ENCODE measurements around the gene IGLON5.

IGLON5 gene

GRCh38 chr19:51342631-51343569 lies 31.5 kb downstream of the IGLON5 start:
- no peak overlapping the region for H3K4me3 ChIP-seq (ENCODE audit: low read depth, low read length)
- no peak for TF ChIP-seq CTCF (IDR thresholded peaks at IDR 0.05; ENCODE audit: insufficient read depth, low read depth, low read length, missing control alignments)
- DNase-seq (ENCODE audit: low read depth), result no peak

- no peak for DNase-seq (ENCODE audit: low read depth)
These were observed 33.7 kb downstream of the IGLON5 start for GRCh38 chr19:51345076-51345620.

GRCh38 chr19:51346742-51347141 lies 35.3 kb downstream of the IGLON5 start:
- TF ChIP-seq CTCF (IDR thresholded peaks at IDR 0.05; ENCODE audit: insufficient read depth, low read depth, low read length, missing control alignments), result no peak
- H3K4me3 ChIP-seq (ENCODE audit: low read depth, low read length), result no peak overlapping the region
- no peak for DNase-seq (ENCODE audit: low read depth)

More at GRCh38 chr19:51345076-51345620, 33.7 kb downstream of the IGLON5 start:
- no peak for TF ChIP-seq CTCF (IDR thresholded peaks at IDR 0.05; ENCODE audit: insufficient read depth, low read depth, low read length, missing control alignments)
- H3K4me3 ChIP-seq (ENCODE audit: low read depth, low read length), result no peak overlapping the region

- no peak for DNase-seq (ENCODE audit: low read depth)
These were observed 35.9 kb downstream of the IGLON5 start for GRCh38 chr19:51347209-51347928.

GRCh38 chr19:51351266-51351990 lies 40.0 kb downstream of the IGLON5 start:
- no peak for TF ChIP-seq CTCF (IDR thresholded peaks at IDR 0.05; ENCODE audit: insufficient read depth, low read depth, low read length, missing control alignments)
- H3K4me3 ChIP-seq (ENCODE audit: low read depth, low read length), result no peak overlapping the region
- DNase-seq (ENCODE audit: low read depth), result no peak

More at GRCh38 chr19:51347209-51347928, 35.9 kb downstream of the IGLON5 start:
- no peak for TF ChIP-seq CTCF (IDR thresholded peaks at IDR 0.05; ENCODE audit: insufficient read depth, low read depth, low read length, missing control alignments)
- no peak overlapping the region for H3K4me3 ChIP-seq (ENCODE audit: low read depth, low read length)

- TF ChIP-seq CTCF (IDR thresholded peaks at IDR 0.05; ENCODE audit: insufficient read depth, low read depth, low read length, missing control alignments), result no peak
- no peak for DNase-seq (ENCODE audit: low read depth)
- H3K4me3 ChIP-seq (ENCODE audit: low read depth, low read length), result no peak overlapping the region
These were observed 41.4 kb downstream of the IGLON5 start for GRCh38 chr19:51352783-51353360.
